ENCODE results near the gene MMP3.

- TF ChIP-seq CTCF (IDR thresholded peaks at IDR 0.05 in 4 of 5, conservative IDR thresholded peaks at IDR 0.05 in 1 of 5) (no peak), POLR2A (IDR thresholded peaks at IDR 0.05) (no peak)
Observed at GRCh38 chr11:102840018-102840417, 3.4 kb downstream of the MMP3 start.

Measured in gastrocnemius medialis (tissue), 4 donors.